Mucosa of rectum (tissue), 2 donors: Measurements from ENCODE around the gene ITGA3.

Source experiments
- H3K27ac ChIP-seq, 2 donors: one replicate each; pipeline ENCODE4 v1.7.0; 2013; ENCODE audit warnings: inconsistent platforms in 2 of 2, low read depth in 2 of 2, low read length in 2 of 2
- H3K27me3 ChIP-seq, 2 donors: one replicate each; pipeline ENCODE4 v1.7.0; 2013; ENCODE audit warnings: low read length in 2 of 2; ENCODE audit not compliant: control insufficient read depth in 2 of 2, insufficient read depth in 2 of 2
- H3K36me3 ChIP-seq, 2 donors: one replicate each; pipeline ENCODE4 v1.7.0; 2013; ENCODE audit warnings: low read length in 2 of 2; ENCODE audit not compliant: control insufficient read depth in 2 of 2, insufficient read depth in 2 of 2
- H3K4me1 ChIP-seq, 2 donors: one replicate each; pipeline ENCODE4 v1.7.0; 2013; ENCODE audit warnings: low read length in 2 of 2, mild to moderate bottlenecking in 1 of 2; ENCODE audit not compliant: control insufficient read depth in 2 of 2, insufficient read depth in 2 of 2
- H3K4me3 ChIP-seq, 2 donors: one replicate each; pipeline ENCODE4 v1.7.0; 2013; ENCODE audit warnings: low read length in 2 of 2
- H3K9ac ChIP-seq, 2 donors: one replicate each; pipeline ENCODE4 v1.7.0; 2013; ENCODE audit warnings: low read length in 2 of 2, low read depth in 1 of 2, mild to moderate bottlenecking in 1 of 2
- H3K9me3 ChIP-seq, 2 donors: one replicate each; pipeline ENCODE4 v1.7.0; 2013; ENCODE audit warnings: low read length in 2 of 2; ENCODE audit not compliant: control insufficient read depth in 2 of 2
- donor health status: healthy.
- donor health status: Normal muscosa, but diverticular disease.

ITGA3 gene

GRCh38 chr17:50123649-50124349 lies 67.9 kb downstream of the ITGA3 start:
- Histone ChIP-seq H3K27me3 (peaks cover 4 to 12% of the 10 kb centered on the region in 2 donors), H3K36me3 (no peaks in the 10 kb centered on the region), H3K4me3 (no peak overlapping the region), H3K9me3 (no peaks in the 10 kb centered on the region), H3K27ac (peak overlapping the region; percentile 24 to 28), H3K4me1 (peaks cover 0 to 13% of the 10 kb centered on the region in 2 donors), H3K9ac (peak overlapping the region in 1 of 2 donors; percentile 23)

- Histone ChIP-seq H3K27me3 (peaks cover 7% of the 10 kb centered on the region in 2 donors), H3K9ac (no peak overlapping the region), H3K36me3 (no peaks in the 10 kb centered on the region), H3K4me3 (no peak overlapping the region), H3K4me1 (peaks cover 2 to 15% of the 10 kb centered on the region in 2 donors), H3K27ac (no peak overlapping the region), H3K9me3 (no peaks in the 10 kb centered on the region)
Measured at GRCh38 chr17:50125420-50125997, 69.6 kb downstream of the ITGA3 start.

- Histone ChIP-seq H3K36me3 (peaks cover 0 to 2% of the 10 kb centered on the region in 2 donors), H3K27ac (no peak overlapping the region), H3K4me1 (peaks cover 2 to 15% of the 10 kb centered on the region in 2 donors), H3K9ac (no peak overlapping the region), H3K9me3 (no peaks in the 10 kb centered on the region), H3K4me3 (no peak overlapping the region), H3K27me3 (peaks cover 10 to 11% of the 10 kb centered on the region in 2 donors)
Measured at GRCh38 chr17:50127697-50128361, 71.9 kb downstream of the ITGA3 start.

GRCh38 chr17:50128441-50129352 lies 72.8 kb downstream of the ITGA3 start:
- Histone ChIP-seq H3K4me3 (peak overlapping the region; percentile 20 to 66), H3K9ac (no peak overlapping the region), H3K27ac (peak overlapping the region in 1 of 2 donors; percentile 9), H3K27me3 (peaks cover 10 to 11% of the 10 kb centered on the region in 2 donors), H3K4me1 (peaks cover 2 to 11% of the 10 kb centered on the region in 2 donors), H3K9me3 (no peaks in the 10 kb centered on the region), H3K36me3 (peaks cover 0 to 2% of the 10 kb centered on the region in 2 donors)

GRCh38 chr17:50129353-50129727 lies 73.4 kb downstream of the ITGA3 start:
- Histone ChIP-seq H3K4me3 (peak overlapping the region in 1 of 2 donors; percentile 35), H3K27me3 (peaks cover 10 to 11% of the 10 kb centered on the region in 2 donors), H3K9ac (no peak overlapping the region), H3K36me3 (peaks cover 2% of the 10 kb centered on the region in 2 donors), H3K9me3 (no peaks in the 10 kb centered on the region), H3K27ac (no peak overlapping the region), H3K4me1 (peaks cover 2 to 11% of the 10 kb centered on the region in 2 donors)

GRCh38 chr17:50129728-50130558 lies 74.0 kb downstream of the ITGA3 start, which contains the start of gene SAMD14:
Gene SAMD14, minus strand, starts transcription at chr17:50130160. Its CDS starts 5,201 bp downstream, at chr17:50124959.
- H3K4me1 ChIP-seq, result peaks cover 2 to 11% of the 10 kb centered on the region in 2 donors
- no peak within 1 kb of the TSS for H3K9ac ChIP-seq
- H3K9me3 ChIP-seq, result no peaks in the 10 kb centered on the region
- peaks cover 10 to 11% of the 10 kb centered on the region in 2 donors for H3K27me3 ChIP-seq
- H3K4me3 ChIP-seq, result peak within 1 kb of the TSS; percentile 35 to 66
- no peak within 1 kb of the TSS for H3K27ac ChIP-seq
- peaks cover 3 to 6% of the 10 kb centered on the region in 2 donors for H3K36me3 ChIP-seq

GRCh38 chr17:50130559-50131305 lies 74.8 kb downstream of the ITGA3 start:
- Histone ChIP-seq H3K27me3 (peaks cover 10 to 11% of the 10 kb centered on the region in 2 donors), H3K4me1 (peaks cover 2 to 11% of the 10 kb centered on the region in 2 donors), H3K27ac (no peak overlapping the region), H3K9ac (no peak overlapping the region), H3K9me3 (no peaks in the 10 kb centered on the region), H3K4me3 (no peak overlapping the region), H3K36me3 (peaks cover 7 to 10% of the 10 kb centered on the region in 2 donors)

GRCh38 chr17:50132104-50132794 lies 76.3 kb downstream of the ITGA3 start:
- Histone ChIP-seq H3K9me3 (no peaks in the 10 kb centered on the region), H3K36me3 (peaks cover 20 to 22% of the 10 kb centered on the region in 2 donors), H3K27me3 (peaks cover 10 to 11% of the 10 kb centered on the region in 2 donors), H3K4me3 (no peak overlapping the region), H3K9ac (no peak overlapping the region), H3K4me1 (peaks cover 2 to 11% of the 10 kb centered on the region in 2 donors), H3K27ac (no peak overlapping the region)
